Measurements from ENCODE around the gene RUNX2.

RUNX2 gene

GRCh38 chr6:45496085-45496433 is 167.9 kb downstream of the RUNX2 start:
- TF ChIP-seq CTCF (IDR thresholded peaks at IDR 0.05; ENCODE audit: low read depth, low read length), result no peak
- DNase-seq (ENCODE audit: extremely low read depth, low read depth), result no peak

GRCh38 chr6:45498591-45498990 is 170.5 kb downstream of the RUNX2 start:
- TF ChIP-seq CTCF (IDR thresholded peaks at IDR 0.05; ENCODE audit: low read depth, low read length), result no peak
- no peak for DNase-seq (ENCODE audit: extremely low read depth, low read depth)

GRCh38 chr6:45500924-45501816 is 173.0 kb downstream of the RUNX2 start:
- DNase-seq (ENCODE audit: extremely low read depth, low read depth), result no peak
- no peak; the same call in none of the 2 replicates for TF ChIP-seq CTCF (IDR thresholded peaks at IDR 0.05; ENCODE audit: low read depth, low read length)

- DNase-seq (ENCODE audit: extremely low read depth, low read depth), result no peak
- no peak for TF ChIP-seq CTCF (IDR thresholded peaks at IDR 0.05; ENCODE audit: low read depth, low read length)
Observed at GRCh38 chr6:45502456-45502855, 174.3 kb downstream of the RUNX2 start.

GRCh38 chr6:45504947-45505346 is 176.8 kb downstream of the RUNX2 start:
- TF ChIP-seq CTCF (IDR thresholded peaks at IDR 0.05; ENCODE audit: low read depth, low read length), result no peak

GRCh38 chr6:45505470-45505869 is 177.3 kb downstream of the RUNX2 start:
- no peak for DNase-seq (ENCODE audit: extremely low read depth, low read depth)
- no peak for TF ChIP-seq CTCF (IDR thresholded peaks at IDR 0.05; ENCODE audit: low read depth, low read length)

More at GRCh38 chr6:45504947-45505346, 176.8 kb downstream of the RUNX2 start:
- DNase-seq (ENCODE audit: extremely low read depth, low read depth), result peak; percentile 82

- no peak for TF ChIP-seq CTCF (IDR thresholded peaks at IDR 0.05; ENCODE audit: low read depth, low read length)
- DNase-seq (ENCODE audit: extremely low read depth, low read depth), result no peak
Observed at GRCh38 chr6:45507186-45507585, 179.1 kb downstream of the RUNX2 start.
